MCF 10A (cell line): ENCODE measurements around the gene PPP1R14C. TPM values are rescaled to one million over a fixed set of nuclear protein-coding genes. Genes with fewer than 3 reads are reported as not detected.

Source experiments
- BruUV-seq: library from RNA; stranded (reverse); fragments of 400-500 nt; replicated peaks from 2 replicates; lab custom pipeline; 2021; lab: Mats Ljungman, UMichigan
- CTCF ChIA-PET: fragments of 300-600 bp; sonication (Branson Sonifier 250); formaldehyde crosslinking; extraction: SDS; loops from one replicate; lab custom pipeline; 2021; ENCODE audit warnings: antibody characterized with exemption, inconsistent platforms; lab: Yijun Ruan, JAX
- POLR2A ChIA-PET: fragments of 300-600, 350-650 bp; sonication (Branson Sonifier 250); formaldehyde crosslinking; extraction: SDS; loops from one replicate; lab custom pipeline; 2020; ENCODE audit warnings: antibody characterized with exemption, inconsistent platforms; lab: Yijun Ruan, JAX
- DNase-seq: peaks from one replicate; pipeline ENCODE4 v3.0.0-alpha.2; 2018; ENCODE audit not compliant: unreplicated experiment
- H3K27ac Mint-ChIP-seq: one replicate; pipeline ENCODE4 v1.8.0; 2022; ENCODE audit warnings: mild to moderate bottlenecking, low read depth, mixed read lengths; ENCODE audit not compliant: unreplicated experiment
- H3K27me3 Mint-ChIP-seq: one replicate; pipeline ENCODE4 v1.8.0; 2022; ENCODE audit warnings: mixed read lengths; ENCODE audit not compliant: insufficient read depth, unreplicated experiment
- H3K36me3 Mint-ChIP-seq: one replicate; pipeline ENCODE4 v1.8.0; 2022; ENCODE audit warnings: mild to moderate bottlenecking, moderate library complexity, mixed read lengths; ENCODE audit not compliant: insufficient read depth, unreplicated experiment
- H3K4me1 Mint-ChIP-seq: one replicate; pipeline ENCODE4 v1.8.0; 2022; ENCODE audit warnings: mixed read lengths; ENCODE audit not compliant: insufficient read depth, unreplicated experiment
- H3K4me3 Mint-ChIP-seq: one replicate; pipeline ENCODE4 v1.8.0; 2022; ENCODE audit warnings: mild to moderate bottlenecking, moderate library complexity, mixed read lengths; ENCODE audit not compliant: unreplicated experiment
- H3K9me3 Mint-ChIP-seq: one replicate; pipeline ENCODE4 v1.8.0; 2022; ENCODE audit warnings: mixed read lengths; ENCODE audit not compliant: unreplicated experiment
- intact Hi-C: fragments of 100-400 bp; cut with micrococcal nuclease; formaldehyde crosslinking; loops from 2 replicates; pipeline ENCODE4 v1.14.1; 2022
- total RNA-seq: library from RNA; stranded (reverse); gene quantifications from 2 replicates; pipeline ENCODE4 v1.2.3, GENCODE V29; 2022
- TF ChIP-seq, protein P1 (sequence below): fragments of 200-600 bp; IDR thresholded peaks from one replicate; pipeline ENCODE4 v1.8.0; 2022; ENCODE audit warnings: antibody characterized with exemption, mild to moderate bottlenecking; ENCODE audit not compliant: unreplicated experiment

The PPP1R14C gene
- total RNA-seq, 1 experiment from 2014 or later: 32.0 TPM

DNA sequence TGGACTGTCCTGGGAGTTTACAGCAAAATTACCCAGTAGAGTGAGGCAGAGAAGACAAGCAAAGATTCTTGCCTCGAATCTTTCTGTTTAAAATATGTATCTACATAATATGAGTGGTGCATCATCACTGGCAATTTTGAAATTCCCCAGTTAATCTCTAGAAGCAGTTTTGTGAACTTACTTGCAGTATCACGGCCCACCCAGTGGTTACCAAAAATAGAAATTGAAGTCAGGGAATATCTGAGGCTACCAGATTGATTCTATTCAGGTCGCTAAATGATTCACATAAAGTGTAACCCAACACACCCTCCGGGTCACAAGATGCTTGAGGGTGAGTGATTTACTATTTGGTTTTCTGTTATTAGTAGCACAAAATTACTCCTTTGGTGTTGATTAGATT lies 111.9 kb downstream of the PPP1R14C start:
- TF ChIP-seq, protein P1, sequence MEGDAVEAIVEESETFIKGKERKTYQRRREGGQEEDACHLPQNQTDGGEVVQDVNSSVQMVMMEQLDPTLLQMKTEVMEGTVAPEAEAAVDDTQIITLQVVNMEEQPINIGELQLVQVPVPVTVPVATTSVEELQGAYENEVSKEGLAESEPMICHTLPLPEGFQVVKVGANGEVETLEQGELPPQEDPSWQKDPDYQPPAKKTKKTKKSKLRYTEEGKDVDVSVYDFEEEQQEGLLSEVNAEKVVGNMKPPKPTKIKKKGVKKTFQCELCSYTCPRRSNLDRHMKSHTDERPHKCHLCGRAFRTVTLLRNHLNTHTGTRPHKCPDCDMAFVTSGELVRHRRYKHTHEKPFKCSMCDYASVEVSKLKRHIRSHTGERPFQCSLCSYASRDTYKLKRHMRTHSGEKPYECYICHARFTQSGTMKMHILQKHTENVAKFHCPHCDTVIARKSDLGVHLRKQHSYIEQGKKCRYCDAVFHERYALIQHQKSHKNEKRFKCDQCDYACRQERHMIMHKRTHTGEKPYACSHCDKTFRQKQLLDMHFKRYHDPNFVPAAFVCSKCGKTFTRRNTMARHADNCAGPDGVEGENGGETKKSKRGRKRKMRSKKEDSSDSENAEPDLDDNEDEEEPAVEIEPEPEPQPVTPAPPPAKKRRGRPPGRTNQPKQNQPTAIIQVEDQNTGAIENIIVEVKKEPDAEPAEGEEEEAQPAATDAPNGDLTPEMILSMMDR: no peak
- H3K27ac Mint-ChIP-seq: peak overlapping the region; percentile 93
- H3K27me3 Mint-ChIP-seq: no peaks in the 10 kb centered on the region
- DNase-seq: no peak
- no peak overlapping the region for H3K4me3 Mint-ChIP-seq
- intact Hi-C loops: loop anchor here (5.0 kb wide), 1 partner anchor 172 kb away; no protein-coding TSS in a partner anchor
- POLR2A ChIA-PET: interaction anchor here (0.7 to 11.4 kb wide), 13 partner anchors 12 to 174 kb away, joined by 3 to 282 read pairs (median 5); partner anchors contain the start of gene PPP1R14C
- CTCF ChIA-PET: interaction anchor here (0.5 to 1.0 kb wide), 6 partner anchors 17 to 184 kb away, joined by 3 to 5 read pairs (median 3); partner anchors contain the start of gene PPP1R14C
- no TSS peak for BruUV-seq
- peaks cover 15% of the 10 kb centered on the region for H3K36me3 Mint-ChIP-seq
- peaks cover 59% of the 10 kb centered on the region for H3K4me1 Mint-ChIP-seq
- no peaks in the 10 kb centered on the region for H3K9me3 Mint-ChIP-seq

DNA sequence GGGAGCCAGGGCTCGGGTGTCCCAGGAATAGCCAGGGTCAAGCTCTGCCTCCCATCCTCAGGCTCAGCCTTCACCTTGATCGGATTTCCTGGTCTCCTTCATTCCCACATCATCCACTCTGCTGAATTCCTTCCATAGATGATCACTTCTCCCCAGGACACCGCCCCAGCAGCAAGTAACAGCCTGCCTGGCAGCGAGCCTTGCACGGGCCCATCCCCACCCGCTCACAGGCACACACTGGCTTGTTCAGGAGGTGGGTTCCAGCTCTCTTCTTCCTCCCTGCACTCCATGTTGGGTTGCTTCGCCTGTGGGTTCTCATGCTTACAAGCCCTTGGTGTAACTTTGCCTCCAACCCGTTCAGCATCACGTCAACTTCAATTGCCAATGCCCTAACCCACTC lies 113.0 kb downstream of the PPP1R14C start:
- CTCF ChIA-PET: interaction anchor here (0.6 to 3.6 kb wide), 7 partner anchors 13 to 177 kb away, joined by 3 to 15 read pairs (median 4); partner anchors contain the start of gene PPP1R14C

DNA sequence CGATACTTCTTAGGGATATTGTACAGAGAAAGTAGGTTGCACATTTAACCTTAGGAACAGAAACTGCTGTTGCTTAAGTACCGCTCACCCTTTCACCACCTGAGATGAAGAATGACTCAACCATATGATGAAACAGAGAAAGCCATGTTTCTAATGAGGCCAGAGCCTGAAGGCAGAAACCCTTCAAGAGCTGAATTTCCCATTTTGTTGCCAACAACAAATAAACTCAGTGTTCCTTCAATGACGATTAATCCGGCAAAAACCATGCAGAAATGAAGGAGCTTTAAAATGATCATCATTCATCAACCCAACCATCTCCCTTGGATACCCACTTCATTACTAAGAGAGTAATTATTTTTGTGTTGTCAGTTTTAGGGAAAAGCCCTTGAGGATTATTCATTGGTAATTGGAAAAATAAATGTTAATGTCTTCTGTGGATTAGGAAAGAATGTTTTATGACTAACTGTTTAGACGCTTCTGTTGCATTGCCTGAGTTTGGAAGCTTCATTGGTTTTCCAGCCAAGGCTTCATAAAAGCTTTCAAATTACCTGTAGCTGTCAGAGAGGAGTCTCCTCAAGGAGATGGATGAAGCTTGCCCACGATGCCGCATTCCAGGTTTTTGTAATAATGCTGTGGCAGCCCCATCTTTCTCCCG lies 113.9 kb downstream of the PPP1R14C start:
- DNase-seq: peak; percentile 97
- H3K4me3 Mint-ChIP-seq: peak overlapping the region; percentile 44
- CTCF ChIA-PET: interaction anchor here (0.8 to 3.6 kb wide), 12 partner anchors 12 to 186 kb away, joined by 3 to 15 read pairs (median 4); no protein-coding TSS in a partner anchor
- TF ChIP-seq, protein P1: no peak
- BruUV-seq: no TSS peak
- POLR2A ChIA-PET: interaction anchor here (0.6 to 11.4 kb wide), 36 partner anchors 8 to 843 kb away, joined by 3 to 282 read pairs (median 4); partner anchors contain the start of genes PPP1R14C and RAET1L
- peaks cover 48% of the 10 kb centered on the region for H3K4me1 Mint-ChIP-seq
- H3K27me3 Mint-ChIP-seq: no peaks in the 10 kb centered on the region
- intact Hi-C loops: loop anchor here (1.0 to 5.0 kb wide), 5 partner anchors 11 to 174 kb away; no protein-coding TSS in a partner anchor
- H3K36me3 Mint-ChIP-seq: peaks cover 15% of the 10 kb centered on the region
- peak overlapping the region; percentile 93 for H3K27ac Mint-ChIP-seq
- no peaks in the 10 kb centered on the region for H3K9me3 Mint-ChIP-seq

More for the DNA sequence above, 113.0 kb downstream of the PPP1R14C start:
- H3K4me3 Mint-ChIP-seq: peak overlapping the region; percentile 44
- H3K27ac Mint-ChIP-seq: peak overlapping the region; percentile 93
- peaks cover 15% of the 10 kb centered on the region for H3K36me3 Mint-ChIP-seq
- POLR2A ChIA-PET: interaction anchor here (0.6 to 11.4 kb wide), 27 partner anchors 9 to 539 kb away, joined by 3 to 282 read pairs (median 5); partner anchors contain the start of gene PPP1R14C
- no TSS peak for BruUV-seq
- TF ChIP-seq, protein P1: no peak
- intact Hi-C loops: loop anchor here (1.0 to 5.0 kb wide), 4 partner anchors 11 to 174 kb away; no protein-coding TSS in a partner anchor
- H3K4me1 Mint-ChIP-seq: peaks cover 54% of the 10 kb centered on the region
- peak; percentile 89 for DNase-seq
- H3K27me3 Mint-ChIP-seq: no peaks in the 10 kb centered on the region
- no peaks in the 10 kb centered on the region for H3K9me3 Mint-ChIP-seq

DNA sequence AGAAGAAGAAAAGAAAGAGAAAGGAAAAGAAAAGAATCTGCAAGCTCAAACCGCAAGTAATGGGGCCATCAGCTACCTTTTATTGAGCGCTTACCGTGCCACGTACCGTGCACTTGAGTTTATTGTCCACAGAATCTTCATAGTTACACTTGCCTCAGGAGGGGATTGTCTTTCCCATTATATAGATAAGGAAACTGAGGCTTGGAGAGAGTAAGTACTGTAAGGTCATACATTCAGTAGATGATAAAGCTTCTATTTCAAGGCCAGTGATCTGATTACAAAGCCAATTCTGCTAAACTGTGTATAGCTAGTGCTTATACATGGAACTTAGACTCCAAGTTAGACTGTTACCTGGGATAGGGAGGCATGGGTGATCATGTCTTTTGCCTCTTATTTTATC lies 115.5 kb downstream of the PPP1R14C start:
- Mint-ChIP-seq H3K9me3 (no peaks in the 10 kb centered on the region), H3K27me3 (no peaks in the 10 kb centered on the region), H3K27ac (peak overlapping the region; percentile 93), H3K4me3 (no peak overlapping the region), H3K36me3 (peaks cover 15% of the 10 kb centered on the region), H3K4me1 (peaks cover 42% of the 10 kb centered on the region)
- no TSS peak for BruUV-seq
- POLR2A ChIA-PET: interaction anchor here (0.6 to 11.4 kb wide), 7 partner anchors 12 to 1188 kb away, joined by 3 to 282 read pairs (median 68); partner anchors contain the start of gene PPP1R14C
- CTCF ChIA-PET: interaction anchor here (0.6 to 3.6 kb wide), 10 partner anchors 11 to 187 kb away, joined by 3 to 15 read pairs (median 6); no protein-coding TSS in a partner anchor
- TF ChIP-seq, protein P1: no peak
- no peak for DNase-seq
- intact Hi-C loops: loop anchor here (5.0 kb wide), 1 partner anchor 176 kb away; no protein-coding TSS in a partner anchor
